GM03348 (cell line): ENCODE results near the gene BMPR2.
A peak's percentile ranks its signal among the peaks of the same experiment; 100 is the strongest.
"Not testable (repeated sequence)": the region's sequence is repeated elsewhere in the genome, so short reads cannot be mapped to it uniquely, and the experiment has no call there.

Source experiments
- DNase-seq: peaks from one replicate; pipeline ENCODE4 v3.0.0; 2012; ENCODE audit warnings: low spot score

BMPR2 gene

DNA sequence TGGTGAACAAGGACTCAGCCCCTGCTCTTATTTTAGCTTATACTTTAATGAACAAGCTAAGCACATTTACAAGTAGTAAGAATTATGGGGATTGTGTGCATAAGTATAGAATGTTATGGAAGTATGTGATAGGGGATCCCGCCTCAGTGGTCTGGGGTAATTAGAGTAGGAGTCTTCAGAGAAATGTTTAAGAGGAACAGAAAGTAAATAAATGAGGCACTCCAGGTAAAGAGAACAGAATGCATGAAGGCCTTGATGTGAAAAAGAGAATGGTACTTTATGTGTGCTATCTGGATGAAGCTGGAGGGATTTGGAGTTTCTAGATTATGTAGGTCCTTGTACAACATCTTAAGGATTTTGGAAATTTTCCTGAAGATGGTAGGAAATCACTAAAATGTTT is 76.6 kb downstream of the BMPR2 start:
- no peak for DNase-seq

DNA sequence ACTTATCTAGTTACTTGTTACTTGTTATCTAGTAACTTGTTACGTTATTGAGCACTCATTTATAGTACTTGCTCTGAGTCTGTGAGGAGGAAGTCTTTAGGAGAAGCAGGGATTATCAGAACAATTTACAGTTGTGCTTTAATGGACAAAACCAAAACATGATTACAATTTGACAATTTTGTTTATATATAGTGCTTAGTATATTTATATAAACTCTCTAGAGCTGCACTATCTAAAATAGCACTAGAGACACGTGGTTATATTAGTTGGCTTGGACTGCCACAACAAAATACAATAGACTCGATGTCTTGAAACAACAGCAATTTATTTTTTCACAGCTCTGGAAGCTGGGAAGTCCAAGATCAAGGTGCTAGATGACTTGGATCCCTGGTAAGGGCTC is 78.4 kb downstream of the BMPR2 start:
- DNase-seq = no peak

GRCh38 chr2:202455114-202455513 is 79.0 kb downstream of the BMPR2 start:
- no peak for DNase-seq

- no peak for DNase-seq
These were observed 84.0 kb downstream of the BMPR2 start for GRCh38 chr2:202460119-202460518.

DNA sequence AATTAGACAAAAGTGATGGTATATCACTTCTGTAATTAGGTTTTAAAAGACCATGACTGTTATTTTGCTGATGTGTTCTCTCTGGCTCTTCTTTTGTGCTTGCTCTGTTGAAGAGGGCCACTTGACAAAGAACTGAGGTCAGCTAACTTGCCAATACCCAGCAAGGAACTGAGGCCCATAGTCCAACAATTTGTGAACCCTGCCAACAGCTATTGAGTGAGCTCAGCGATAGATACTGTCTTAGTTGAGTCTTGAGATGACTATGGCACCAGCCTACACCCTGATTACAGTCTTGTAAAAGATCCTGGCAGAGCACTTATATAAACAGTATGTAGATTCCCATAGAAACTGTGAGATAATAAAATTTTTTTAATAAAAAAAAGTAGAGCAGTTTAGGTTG is 103.0 kb downstream of the BMPR2 start:
- DNase-seq = no peak

GRCh38 chr2:202479610-202480009 is 103.5 kb downstream of the BMPR2 start:
- DNase-seq = no peak

- DNase-seq = no peak
These were observed 110.2 kb downstream of the BMPR2 start for GRCh38 chr2:202486351-202486750.

DNA sequence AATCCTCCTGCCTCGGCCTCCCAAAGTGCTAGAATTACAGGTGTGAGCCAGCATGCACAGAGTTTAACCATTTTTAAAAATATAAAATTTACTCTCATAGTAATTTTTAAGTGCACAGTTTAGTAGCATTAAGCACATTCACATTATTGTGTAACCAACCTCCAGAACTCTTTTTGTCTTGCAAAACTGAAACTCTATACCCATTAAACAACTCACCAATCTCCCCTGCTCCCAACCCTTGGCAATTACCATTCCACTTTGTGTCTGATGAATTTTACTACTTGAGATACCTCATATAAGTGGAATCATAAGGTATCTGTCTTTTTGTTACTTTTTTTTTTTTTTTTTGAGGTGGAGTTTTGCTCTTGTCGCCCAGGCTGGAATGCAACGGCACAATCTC is 112.5 kb downstream of the BMPR2 start:
- no peak for DNase-seq

DNA sequence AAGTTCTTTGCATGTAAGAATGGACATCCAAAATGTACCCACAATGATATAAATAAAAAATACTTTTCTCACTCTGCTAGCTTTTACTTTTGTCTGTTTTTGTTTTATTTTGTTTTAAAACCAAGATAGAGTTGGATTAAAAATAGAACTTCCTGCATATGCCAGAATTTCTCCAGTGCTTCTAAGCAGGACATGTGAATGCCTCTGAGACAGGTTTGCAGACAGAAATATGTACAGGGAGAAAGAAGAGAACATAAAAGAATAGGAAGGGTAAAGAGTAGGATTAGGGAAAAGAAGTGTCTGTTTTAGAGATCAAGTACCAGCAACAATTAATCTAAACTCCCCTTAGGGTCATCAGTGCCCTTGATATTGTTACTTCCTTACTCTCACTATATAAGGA is 114.4 kb downstream of the BMPR2 start:
- no peak for DNase-seq

GRCh38 chr2:202491514-202491913 is 115.4 kb downstream of the BMPR2 start:
- DNase-seq = no peak

GRCh38 chr2:202494300-202495229 is 118.4 kb downstream of the BMPR2 start:
- peak; percentile 70 for DNase-seq

- no peak for DNase-seq
These were observed 119.1 kb downstream of the BMPR2 start for GRCh38 chr2:202495230-202495604.

DNA sequence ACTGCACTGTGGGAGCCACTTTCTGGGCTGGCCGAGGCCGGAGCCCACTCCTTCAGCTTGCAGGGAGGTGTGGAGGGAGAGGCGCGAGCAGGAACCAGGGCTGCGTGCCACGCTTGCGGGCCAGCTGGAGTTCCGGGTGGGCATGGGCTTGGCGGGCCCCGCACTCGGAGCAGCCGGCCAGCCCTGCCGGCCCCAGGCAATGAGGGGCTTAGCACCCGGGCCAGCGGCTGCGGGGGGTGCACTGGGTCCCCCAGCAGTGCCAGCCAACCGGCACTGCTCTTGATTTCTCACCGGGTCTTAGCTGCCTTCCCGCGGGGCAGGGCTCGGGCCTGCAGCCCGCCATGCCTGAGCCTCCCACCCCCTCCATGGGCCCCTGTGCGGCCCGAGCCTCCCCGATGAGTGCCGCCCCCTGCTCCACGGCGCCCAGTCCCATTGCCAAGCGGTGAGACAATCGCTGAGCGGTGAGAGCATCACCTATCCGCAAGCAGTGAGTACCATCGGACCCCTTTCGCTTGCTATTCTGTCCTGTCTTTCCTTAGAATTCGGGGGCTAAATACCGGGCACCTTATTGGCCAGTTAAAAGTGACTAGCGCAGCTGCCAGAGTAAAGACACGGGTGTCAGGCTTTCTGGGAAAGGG is 120.8 kb downstream of the BMPR2 start:
- not testable (repeated sequence) for DNase-seq

DNA sequence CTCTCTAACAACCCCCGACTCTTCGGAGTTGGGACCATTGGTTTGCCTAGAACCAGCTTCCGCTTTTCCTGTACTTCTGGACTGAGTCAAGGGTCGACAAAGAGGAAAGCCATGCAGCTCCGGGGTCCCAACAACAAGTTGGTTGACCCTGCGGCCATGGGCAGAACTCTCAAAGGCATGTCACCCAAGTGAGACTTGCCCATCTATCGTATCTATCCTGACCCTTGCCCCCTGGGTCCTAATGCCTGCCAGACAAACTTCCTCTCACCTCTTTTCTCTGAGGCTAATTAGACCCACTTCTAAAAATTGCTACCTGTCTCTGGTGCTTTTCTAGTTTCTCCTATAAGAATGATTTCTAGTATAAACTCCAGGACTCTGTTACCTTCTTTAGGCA is 121.3 kb downstream of the BMPR2 start:
- not testable (repeated sequence) for DNase-seq

DNA sequence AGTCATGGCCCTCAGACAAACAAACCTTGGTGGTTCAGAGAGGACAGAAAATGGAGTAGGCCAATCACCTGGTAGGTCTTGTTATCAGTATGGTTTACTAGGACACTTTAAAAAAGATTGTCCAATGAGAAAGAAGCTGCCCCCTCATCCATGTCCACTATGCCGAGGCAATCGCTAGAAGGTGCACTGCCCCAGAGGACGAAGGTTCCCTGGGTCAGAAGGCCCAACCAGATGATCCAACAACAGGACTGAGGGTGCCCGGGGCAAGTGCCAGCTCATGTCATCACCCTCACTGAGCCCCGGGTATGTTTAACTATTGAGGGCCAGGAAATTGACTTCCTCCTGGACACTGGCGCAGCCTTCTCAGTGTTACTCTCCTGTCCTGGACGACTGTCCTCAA is 123.7 kb downstream of the BMPR2 start:
- DNase-seq = not testable (repeated sequence)

DNA sequence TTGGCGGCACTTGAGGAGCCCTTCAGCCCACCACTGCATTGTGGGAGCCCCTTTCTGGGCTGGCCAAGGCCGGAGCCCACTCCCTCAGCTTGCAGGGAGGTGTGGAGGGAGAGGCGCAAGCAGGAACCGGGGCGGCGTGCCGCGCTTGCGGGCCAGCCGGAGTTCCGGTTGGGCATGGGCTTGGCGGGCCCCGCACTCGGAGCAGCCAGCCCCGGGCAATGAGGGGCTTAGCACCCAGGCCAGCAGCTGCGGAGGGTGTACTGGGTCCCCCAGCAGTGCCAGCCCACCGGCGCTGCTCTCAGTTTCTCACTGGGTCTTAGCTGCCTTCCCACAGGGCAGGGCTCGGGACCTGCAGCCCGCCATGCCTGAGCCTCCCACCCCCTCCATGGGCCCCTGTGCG is 127.1 kb downstream of the BMPR2 start:
- not testable (repeated sequence) for DNase-seq

- peak; percentile 36 for DNase-seq
These were observed 132.6 kb downstream of the BMPR2 start for GRCh38 chr2:202508686-202509085.

- DNase-seq = peak; percentile 42
These were observed 134.8 kb downstream of the BMPR2 start for GRCh38 chr2:202510911-202511310.

DNA sequence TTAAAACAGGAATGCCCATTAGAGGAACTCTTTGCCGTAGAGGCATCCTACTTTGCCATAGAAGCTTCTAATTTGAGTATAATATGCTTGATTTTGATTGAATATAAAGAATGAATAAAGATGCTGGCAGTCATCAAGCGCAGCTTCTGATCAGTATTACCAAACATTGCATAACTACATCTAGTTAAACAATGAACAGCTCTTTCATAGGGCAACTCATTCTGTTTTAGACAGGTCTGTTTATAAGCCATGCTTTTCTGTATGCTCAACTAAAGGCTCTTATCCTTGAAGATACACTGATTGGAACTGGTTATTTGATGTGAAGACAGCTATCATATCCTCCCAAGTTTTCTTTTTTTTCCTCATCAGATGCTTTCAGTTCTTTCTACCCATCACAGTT is 136.0 kb downstream of the BMPR2 start:
- no peak for DNase-seq

- DNase-seq = no peak
These were observed 138.6 kb downstream of the BMPR2 start for GRCh38 chr2:202514732-202515131.

DNA sequence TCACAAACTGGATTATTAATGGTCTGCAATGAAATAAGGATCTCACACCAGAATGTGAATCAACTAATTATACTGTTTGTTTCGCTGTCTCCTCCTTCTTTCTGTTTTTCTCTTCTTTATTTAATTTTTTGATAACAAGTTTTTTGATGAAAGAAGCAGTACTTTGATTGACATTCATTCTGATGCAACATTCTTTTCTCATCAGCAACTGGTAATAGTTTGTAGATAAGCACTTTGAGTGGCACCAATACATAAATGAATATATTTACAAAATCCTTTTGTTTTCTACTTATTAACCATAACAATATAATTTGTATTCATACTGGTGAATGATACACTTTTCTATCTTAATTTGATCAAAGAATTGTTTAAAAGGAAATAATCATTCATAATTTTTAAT is 143.3 kb downstream of the BMPR2 start:
- DNase-seq = no peak

DNA sequence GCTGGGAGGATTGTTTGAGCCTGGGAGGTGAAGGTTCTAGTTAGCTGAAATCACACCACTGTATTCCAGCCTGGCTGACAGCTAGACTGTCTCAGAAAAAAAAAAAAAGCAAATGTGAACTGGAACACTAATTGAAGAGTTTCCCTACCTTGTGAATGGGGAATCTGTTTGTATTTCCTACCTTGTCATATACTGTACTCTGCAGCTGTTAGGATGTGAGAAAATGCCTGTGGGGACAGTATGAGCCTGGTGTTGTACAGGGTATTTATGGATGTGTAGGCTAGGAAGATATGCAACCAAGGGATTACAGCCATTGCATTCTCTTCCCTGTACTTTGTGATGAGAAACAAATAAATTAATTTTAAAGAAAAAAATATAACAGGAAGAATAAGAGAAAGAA is 145.3 kb downstream of the BMPR2 start:
- DNase-seq = no peak

GRCh38 chr2:202529389-202529788 is 153.3 kb downstream of the BMPR2 start:
- peak; percentile 50 for DNase-seq

DNA sequence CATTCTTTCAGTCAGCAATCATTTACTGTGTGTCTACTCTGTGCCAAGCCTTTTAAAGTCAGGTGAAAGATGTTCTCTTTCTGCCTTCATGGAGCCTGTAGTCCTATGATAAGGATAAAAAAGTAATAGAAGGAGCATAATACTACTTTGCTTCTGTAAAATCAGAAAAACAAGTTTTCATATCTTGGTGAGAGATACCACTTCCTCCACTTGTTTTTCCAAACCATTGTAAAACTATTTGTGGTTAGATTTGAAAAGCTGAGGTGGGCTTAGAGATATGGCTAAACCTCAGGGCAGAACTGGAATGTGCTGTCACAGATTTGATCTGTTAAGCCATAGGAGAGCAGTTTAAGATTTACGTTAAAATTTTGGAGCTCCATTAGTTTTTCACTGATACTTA is 153.9 kb downstream of the BMPR2 start:
- no peak for DNase-seq
